Measurements from ENCODE around the gene MSANTD3. TPM values are rescaled to one million over a fixed set of nuclear protein-coding genes. Genes with fewer than 3 reads are reported as not detected.
A peak's percentile ranks its signal among the peaks of the same experiment; 100 is the strongest.

The MSANTD3 gene
- total and polyA plus RNA-seq, 2 experiments from 2014 or later: 27.6 to 48.6 TPM

DNA sequence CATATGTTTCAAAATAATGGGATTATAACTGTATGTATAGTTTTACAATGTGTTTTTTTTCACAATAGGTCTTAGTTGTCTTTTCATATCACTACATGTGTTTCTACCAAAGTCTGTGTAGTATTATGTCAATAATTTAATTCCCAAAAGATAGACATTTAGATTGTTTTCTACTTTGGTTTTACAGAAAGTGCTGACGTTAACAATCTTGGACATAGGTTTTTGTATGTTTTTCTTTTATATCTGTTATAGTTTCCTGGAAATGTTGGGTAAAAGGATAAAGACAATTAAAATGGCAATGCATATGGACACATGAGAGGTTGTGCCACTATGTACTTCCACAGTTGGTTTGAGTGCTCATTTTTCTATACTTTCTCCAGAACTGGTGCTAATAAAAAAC, 61.2 kb downstream of the MSANTD3 start:
- no peak for DNase-seq
- no peaks in the 10 kb centered on the region for H3K9me3 ChIP-seq (ENCODE audit: low read depth)
- H3K4me1 ChIP-seq (ENCODE audit: insufficient read depth): peaks cover 12% of the 10 kb centered on the region
- WGBS, 2 experiments (ENCODE audit: low coverage in 1 of 2, low lambda C conversion rate in 2 of 2, missing lambda C conversion rate in 2 of 2): 92 to 100% methylated on average over 1 of the region's 1 CpG
- no peaks in the 10 kb centered on the region for H3K36me3 ChIP-seq (ENCODE audit: low read depth)
- H3K27me3 ChIP-seq (replicated peaks; ENCODE audit: insufficient read depth): no peaks in the 10 kb centered on the region
- no peaks in the 10 kb centered on the region for H4K20me1 ChIP-seq (ENCODE audit: insufficient read depth)
- H3F3A ChIP-seq (ENCODE audit: insufficient read depth): peaks cover 4% of the 10 kb centered on the region; the same call in 1 of the 2 replicates
- H3K27ac ChIP-seq: no peak overlapping the region
- H3K4me3 ChIP-seq: no peak overlapping the region
- in situ Hi-C loops (cut with MboI): no loop called here
- H3K79me2 ChIP-seq (ENCODE audit: insufficient read depth): peaks cover 25% of the 10 kb centered on the region
- TF ChIP-seq EZH2 (IDR thresholded peaks at IDR 0.05; ENCODE audit: insufficient read depth, poor library complexity, severe bottlenecking) (no peak), EZH2phosphoT487 (IDR thresholded peaks at IDR 0.05; ENCODE audit: insufficient read depth, low read depth) (no peak)
- H3K4me2 ChIP-seq (ENCODE audit: unreplicated experiment): no peak overlapping the region
- no peaks in the 10 kb centered on the region for H3K9me2 ChIP-seq (ENCODE audit: insufficient read depth)
- H2AFZ ChIP-seq: no peak overlapping the region
- H3K9ac ChIP-seq: no peak overlapping the region

DNA sequence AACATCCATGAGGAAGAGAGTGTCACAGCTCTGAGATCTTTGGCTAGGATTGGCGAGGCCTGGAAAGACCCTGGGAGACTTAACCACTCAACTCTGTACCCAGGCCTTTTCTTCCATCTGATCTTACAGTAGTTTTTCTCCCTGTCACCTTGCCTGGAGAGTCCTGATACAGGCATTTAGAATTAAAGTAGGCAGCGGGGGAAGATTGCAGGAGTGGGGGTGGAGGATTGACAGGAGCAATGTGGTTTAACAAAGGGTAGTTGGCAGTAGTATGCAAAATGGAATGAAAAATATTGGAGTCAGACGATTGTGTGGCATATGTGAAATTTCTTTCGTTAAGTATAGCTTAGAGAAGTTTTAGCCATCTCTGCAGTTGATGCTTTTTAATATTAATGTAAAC, 62.9 kb downstream of the MSANTD3 start:
- Histone ChIP-seq H3K36me3 (ENCODE audit: low read depth) (no peaks in the 10 kb centered on the region), H3K9me2 (ENCODE audit: insufficient read depth) (no peaks in the 10 kb centered on the region), H3K4me3 (no peak overlapping the region), H3K27ac (no peak overlapping the region), H3F3A (ENCODE audit: insufficient read depth) (peaks cover 4% of the 10 kb centered on the region; the same call in 1 of the 2 replicates), H3K4me2 (ENCODE audit: unreplicated experiment) (no peak overlapping the region), H3K9ac (no peak overlapping the region), H3K79me2 (ENCODE audit: insufficient read depth) (peaks cover 30% of the 10 kb centered on the region), H3K9me3 (ENCODE audit: low read depth) (no peaks in the 10 kb centered on the region), H4K20me1 (ENCODE audit: insufficient read depth) (no peaks in the 10 kb centered on the region), H2AFZ (no peak overlapping the region), H3K4me1 (ENCODE audit: insufficient read depth) (peaks cover 14% of the 10 kb centered on the region), H3K27me3 (replicated peaks; ENCODE audit: insufficient read depth) (no peaks in the 10 kb centered on the region)
- 75 to 78% methylated on average over 4 of the region's 4 CpGs for WGBS, 2 experiments (ENCODE audit: low coverage in 1 of 2, low lambda C conversion rate in 2 of 2, missing lambda C conversion rate in 2 of 2)
- DNase-seq: no peak
- in situ Hi-C loops (cut with MboI): no loop called here
- TF ChIP-seq EZH2phosphoT487 (IDR thresholded peaks at IDR 0.05; ENCODE audit: insufficient read depth, low read depth): no peak

DNA sequence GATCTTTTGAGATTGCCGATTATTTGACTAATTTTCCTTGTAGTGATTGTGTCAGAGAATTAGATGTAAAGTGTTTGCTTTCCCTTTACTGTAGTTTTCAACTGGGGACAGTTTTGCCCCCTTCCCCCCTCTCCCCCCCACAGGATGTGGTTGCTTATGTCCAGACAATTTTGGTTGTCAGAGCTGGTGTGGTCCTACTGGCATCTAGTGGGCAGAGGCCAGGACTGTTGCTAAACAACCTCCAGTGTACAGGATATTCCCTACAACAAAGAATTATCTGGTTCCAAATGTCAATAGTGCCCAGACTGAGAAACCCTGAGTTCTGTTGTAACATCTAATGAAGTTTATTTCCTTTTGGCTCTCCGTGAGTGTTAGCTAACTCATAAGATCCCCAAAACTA, 66.0 kb downstream of the MSANTD3 start:
- Histone ChIP-seq H3K4me2 (ENCODE audit: unreplicated experiment) (peak overlapping the region; percentile 45), H3F3A (ENCODE audit: insufficient read depth) (peaks cover 4% of the 10 kb centered on the region; the same call in 1 of the 2 replicates), H3K79me2 (ENCODE audit: insufficient read depth) (peaks cover 28% of the 10 kb centered on the region), H3K9ac (peak overlapping the region; percentile 34), H2AFZ (peak overlapping the region; percentile 79), H3K36me3 (ENCODE audit: low read depth) (no peaks in the 10 kb centered on the region), H4K20me1 (ENCODE audit: insufficient read depth) (no peaks in the 10 kb centered on the region), H3K4me1 (ENCODE audit: insufficient read depth) (peaks cover 14% of the 10 kb centered on the region), H3K9me2 (ENCODE audit: insufficient read depth) (no peaks in the 10 kb centered on the region), H3K27ac (peak overlapping the region; percentile 32), H3K9me3 (ENCODE audit: low read depth) (no peaks in the 10 kb centered on the region), H3K27me3 (replicated peaks; ENCODE audit: insufficient read depth) (no peaks in the 10 kb centered on the region), H3K4me3 (0 out of 2 replicates have a peak overlapping the region, but pooled peaks have one; percentile 17)
- WGBS, 2 experiments (ENCODE audit: low coverage in 1 of 2, low lambda C conversion rate in 2 of 2, missing lambda C conversion rate in 2 of 2): 52 to 59% methylated on average over 2 of the region's 2 CpGs
- in situ Hi-C loops (cut with MboI): no loop called here
- DNase-seq: peak; percentile 67
- no peak for TF ChIP-seq EZH2phosphoT487 (IDR thresholded peaks at IDR 0.05; ENCODE audit: insufficient read depth, low read depth)
- no peak for TF ChIP-seq EZH2 (IDR thresholded peaks at IDR 0.05; ENCODE audit: insufficient read depth, poor library complexity, severe bottlenecking)

DNA sequence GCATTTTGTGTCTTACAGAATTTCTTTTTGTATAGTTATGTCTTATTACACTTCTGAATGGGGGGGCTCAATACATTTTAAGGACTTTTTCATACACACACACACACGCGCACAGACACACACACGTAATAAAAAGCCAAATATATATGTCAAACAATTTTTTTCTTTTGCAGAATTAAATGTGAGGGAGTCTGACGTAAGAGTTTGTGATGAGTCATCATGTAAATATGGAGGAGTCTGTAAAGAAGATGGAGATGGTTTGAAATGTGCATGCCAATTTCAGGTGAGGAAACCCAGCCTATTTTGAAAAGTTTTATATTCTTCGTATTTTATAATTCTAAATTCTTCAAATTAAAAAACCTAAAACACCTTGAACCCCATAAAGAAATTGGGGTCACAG, 71.6 kb downstream of the MSANTD3 start:
- Histone ChIP-seq H3K27me3 (replicated peaks; ENCODE audit: insufficient read depth) (no peaks in the 10 kb centered on the region), H3K36me3 (ENCODE audit: low read depth) (no peaks in the 10 kb centered on the region), H3K9ac (no peak overlapping the region), H3K27ac (no peak overlapping the region), H3K4me3 (no peak overlapping the region), H3K9me3 (ENCODE audit: low read depth) (no peaks in the 10 kb centered on the region), H4K20me1 (ENCODE audit: insufficient read depth) (no peaks in the 10 kb centered on the region), H2AFZ (no peak overlapping the region), H3K4me2 (ENCODE audit: unreplicated experiment) (no peak overlapping the region), H3K79me2 (ENCODE audit: insufficient read depth) (peaks cover 17% of the 10 kb centered on the region), H3K4me1 (ENCODE audit: insufficient read depth) (peaks cover 2% of the 10 kb centered on the region; the same call in 1 of the 2 replicates), H3K9me2 (ENCODE audit: insufficient read depth) (no peaks in the 10 kb centered on the region), H3F3A (ENCODE audit: insufficient read depth) (no peaks in the 10 kb centered on the region)
- in situ Hi-C loops (cut with MboI): no loop called here
- WGBS, 2 experiments (ENCODE audit: low coverage in 1 of 2, low lambda C conversion rate in 2 of 2, missing lambda C conversion rate in 2 of 2): 84 to 87% methylated on average over 5 of the region's 5 CpGs
- no peak for TF ChIP-seq EZH2phosphoT487 (IDR thresholded peaks at IDR 0.05; ENCODE audit: insufficient read depth, low read depth)
- no peak for TF ChIP-seq EZH2 (IDR thresholded peaks at IDR 0.05; ENCODE audit: insufficient read depth, poor library complexity, severe bottlenecking)
- peak; percentile 45 for DNase-seq

DNA sequence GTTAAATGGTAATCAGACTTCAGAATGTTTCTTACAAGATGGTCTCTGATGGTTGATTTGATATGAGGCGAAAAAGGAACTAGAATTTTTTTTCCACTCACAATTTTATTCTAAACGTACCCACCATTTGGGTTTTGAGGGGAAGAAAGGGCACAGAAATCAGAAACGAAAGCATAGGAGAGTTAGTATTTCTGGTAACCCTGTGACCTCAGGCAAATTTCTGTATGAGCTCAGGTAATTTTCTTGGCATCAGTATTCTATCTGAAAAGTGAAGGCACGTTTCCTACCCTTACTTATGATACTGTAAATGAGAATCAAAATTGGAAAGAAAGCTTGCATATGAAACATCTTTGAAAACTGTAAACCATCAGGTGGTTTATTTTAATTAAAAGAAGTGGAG, 72.5 kb downstream of the MSANTD3 start:
- TF ChIP-seq EZH2phosphoT487 (IDR thresholded peaks at IDR 0.05; ENCODE audit: insufficient read depth, low read depth): no peak
- TF ChIP-seq EZH2 (IDR thresholded peaks at IDR 0.05; ENCODE audit: insufficient read depth, poor library complexity, severe bottlenecking): no peak
- no peak for DNase-seq

More for the DNA sequence above, 72.5 kb downstream of the MSANTD3 start:
- H2AFZ ChIP-seq: no peak overlapping the region
- H3K4me2 ChIP-seq (ENCODE audit: unreplicated experiment): no peak overlapping the region
- no peaks in the 10 kb centered on the region for H3K27me3 ChIP-seq (replicated peaks; ENCODE audit: insufficient read depth)
- in situ Hi-C loops (cut with MboI): no loop called here
- peaks cover 2% of the 10 kb centered on the region; the same call in 1 of the 2 replicates for H3K4me1 ChIP-seq (ENCODE audit: insufficient read depth)
- H3K9ac ChIP-seq: no peak overlapping the region
- no peaks in the 10 kb centered on the region for H3F3A ChIP-seq (ENCODE audit: insufficient read depth)
- no peak overlapping the region for H3K4me3 ChIP-seq
- 78 to 87% methylated on average over 4 of the region's 4 CpGs for WGBS, 2 experiments (ENCODE audit: low coverage in 1 of 2, low lambda C conversion rate in 2 of 2, missing lambda C conversion rate in 2 of 2)
- peaks cover 15% of the 10 kb centered on the region for H3K79me2 ChIP-seq (ENCODE audit: insufficient read depth)
- no peaks in the 10 kb centered on the region for H3K9me3 ChIP-seq (ENCODE audit: low read depth)
- no peaks in the 10 kb centered on the region for H3K36me3 ChIP-seq (ENCODE audit: low read depth)
- no peaks in the 10 kb centered on the region for H3K9me2 ChIP-seq (ENCODE audit: insufficient read depth)
- H4K20me1 ChIP-seq (ENCODE audit: insufficient read depth): no peaks in the 10 kb centered on the region
- H3K27ac ChIP-seq: no peak overlapping the region
